HS-5 (cell line): ENCODE measurements around the gene ANKZF1.
"Not testable (repeated sequence)": the region's sequence is repeated elsewhere in the genome, so short reads cannot be mapped to it uniquely, and the experiment has no call there.

ENCODE experiments used
- DNase-seq: peaks from one replicate; pipeline ENCODE4 v3.0.0-alpha.2; 2012; ENCODE audit warnings: low read depth

The ANKZF1 gene

GRCh38 chr2:219254590-219255201, 25.1 kb downstream of the ANKZF1 start:
- no peak for DNase-seq

- DNase-seq, result not testable (repeated sequence)
Measured at GRCh38 chr2:219258942-219259341, 29.3 kb downstream of the ANKZF1 start.

DNA sequence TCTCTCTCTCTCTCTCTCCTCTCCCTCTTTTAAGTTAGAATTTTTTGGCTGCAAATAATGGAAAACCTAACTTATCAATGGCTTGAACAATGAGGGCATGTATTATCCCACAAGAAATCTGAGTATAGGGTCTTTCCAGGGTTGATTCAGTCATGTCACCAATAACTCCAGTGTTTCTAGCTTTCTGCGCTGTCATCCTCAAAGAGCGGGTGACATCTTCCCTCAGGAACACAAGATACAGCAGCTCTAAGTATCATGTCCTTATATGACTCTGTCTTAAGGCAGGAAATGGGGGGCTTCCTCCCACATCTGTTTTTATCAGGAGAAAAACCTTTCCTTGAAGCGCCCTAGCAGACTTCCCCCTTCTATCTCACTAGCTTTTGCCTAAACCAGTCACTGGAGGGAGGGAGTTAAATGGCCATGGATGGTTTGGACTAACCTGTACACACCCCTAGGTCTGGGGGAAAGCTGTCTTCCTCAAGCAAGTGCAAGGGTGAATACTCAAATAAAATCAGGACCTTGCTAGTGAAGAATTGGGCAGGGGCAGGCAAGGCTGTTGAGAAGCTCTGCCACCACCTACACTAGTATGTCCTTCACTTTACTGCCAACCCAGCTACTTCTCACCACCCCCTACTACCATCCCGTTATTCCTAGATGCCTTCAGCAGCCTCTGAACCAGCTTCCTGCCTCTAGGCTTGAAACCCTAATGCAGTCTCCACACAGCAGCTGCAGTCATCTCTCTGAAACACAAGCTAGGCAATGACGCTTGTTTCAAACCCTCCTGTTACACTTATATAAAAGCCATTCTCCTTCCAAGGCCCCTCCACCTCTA, 31.6 kb downstream of the ANKZF1 start:
- DNase-seq, result no peak

DNA sequence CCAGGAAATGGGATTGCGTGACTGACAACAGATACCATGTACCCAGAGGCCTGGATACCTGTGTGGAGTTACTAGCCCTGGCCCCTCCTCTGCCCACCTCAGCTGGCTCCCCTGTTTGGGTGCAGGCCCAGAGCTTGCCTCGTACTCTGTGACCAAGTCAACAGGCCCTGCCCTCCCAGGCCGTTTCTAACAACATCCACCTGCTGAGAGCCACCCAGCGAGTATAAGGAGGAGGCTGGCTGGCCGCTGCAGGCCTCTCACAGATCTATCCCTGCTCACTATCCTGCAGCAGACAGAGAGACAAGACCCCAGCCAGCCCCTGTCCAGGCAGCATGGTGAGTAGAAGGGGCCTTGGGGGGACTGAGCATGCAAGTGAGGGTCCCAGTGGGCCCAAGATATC, 36.6 kb downstream of the ANKZF1 start:
- DNase-seq, result no peak

GRCh38 chr2:219266886-219267285, 37.3 kb downstream of the ANKZF1 start:
- DNase-seq, result no peak

- DNase-seq, result no peak
Measured at GRCh38 chr2:219268294-219268693, 38.7 kb downstream of the ANKZF1 start.

GRCh38 chr2:219269362-219270054, 39.9 kb downstream of the ANKZF1 start:
- no peak for DNase-seq

GRCh38 chr2:219270055-219270372, 40.4 kb downstream of the ANKZF1 start:
- DNase-seq, result no peak

DNA sequence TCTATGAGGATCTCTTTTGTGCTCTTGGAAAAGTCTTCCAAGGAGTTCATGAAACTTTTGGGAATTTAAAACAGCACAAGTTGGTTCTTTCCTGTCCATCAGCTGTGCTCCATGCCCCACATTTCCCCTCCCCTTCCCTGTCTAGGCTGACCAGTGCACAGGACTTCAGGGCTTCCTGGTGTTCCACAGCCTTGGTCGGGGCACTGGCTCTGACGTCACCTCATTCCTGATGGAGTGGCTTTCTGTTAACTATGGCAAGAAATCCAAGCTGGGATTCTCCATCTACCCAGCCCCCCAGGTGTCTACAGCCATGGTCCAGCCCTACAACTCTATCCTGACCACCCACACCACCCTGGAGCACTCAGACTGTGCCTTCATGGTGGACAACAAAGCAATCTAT, 41.4 kb downstream of the ANKZF1 start:
- DNase-seq, result no peak

- DNase-seq, result no peak
Measured at GRCh38 chr2:219272356-219272755, 42.8 kb downstream of the ANKZF1 start.

DNA sequence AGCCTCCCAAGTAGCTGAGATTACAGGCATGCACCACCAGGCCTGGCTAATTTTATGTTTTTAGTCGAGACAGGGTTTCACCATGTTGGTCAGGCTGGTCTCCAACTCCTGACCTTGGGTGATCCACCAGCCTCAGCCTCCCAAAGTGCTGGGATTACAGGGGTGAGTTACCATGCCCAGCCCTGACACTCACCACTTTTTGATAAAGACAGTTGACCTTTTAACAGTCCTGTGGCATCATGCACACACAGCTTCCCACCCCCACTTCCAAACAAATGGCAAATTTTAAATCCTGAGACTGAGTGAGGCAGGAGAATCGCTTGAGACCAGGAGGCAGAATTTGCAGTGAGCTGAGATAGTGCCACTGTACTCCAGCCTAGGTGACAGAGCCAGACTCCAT, 43.4 kb downstream of the ANKZF1 start:
- DNase-seq, result no peak

- DNase-seq, result no peak
Measured at GRCh38 chr2:219273937-219274336, 44.3 kb downstream of the ANKZF1 start.

GRCh38 chr2:219274361-219274921, 44.8 kb downstream of the ANKZF1 start:
- peak; percentile 75 for DNase-seq

GRCh38 chr2:219277703-219278654, 48.4 kb downstream of the ANKZF1 start:
- no peak for DNase-seq

GRCh38 chr2:219278655-219279150, 49.1 kb downstream of the ANKZF1 start:
- no peak for DNase-seq

- peak; percentile 96 for DNase-seq
Measured at GRCh38 chr2:219279151-219279915, 49.7 kb downstream of the ANKZF1 start, which contains the start of gene DNAJB2. DNAJB2 (plus strand) TSS chr2:219279366; CDS start chr2:219279834, 468 bp downstream.

GRCh38 chr2:219279916-219280516, 50.4 kb downstream of the ANKZF1 start:
- DNase-seq, result no peak

GRCh38 chr2:219280651-219281050, 51.0 kb downstream of the ANKZF1 start:
- no peak for DNase-seq

GRCh38 chr2:219281588-219281987, 52.0 kb downstream of the ANKZF1 start:
- no peak for DNase-seq

DNA sequence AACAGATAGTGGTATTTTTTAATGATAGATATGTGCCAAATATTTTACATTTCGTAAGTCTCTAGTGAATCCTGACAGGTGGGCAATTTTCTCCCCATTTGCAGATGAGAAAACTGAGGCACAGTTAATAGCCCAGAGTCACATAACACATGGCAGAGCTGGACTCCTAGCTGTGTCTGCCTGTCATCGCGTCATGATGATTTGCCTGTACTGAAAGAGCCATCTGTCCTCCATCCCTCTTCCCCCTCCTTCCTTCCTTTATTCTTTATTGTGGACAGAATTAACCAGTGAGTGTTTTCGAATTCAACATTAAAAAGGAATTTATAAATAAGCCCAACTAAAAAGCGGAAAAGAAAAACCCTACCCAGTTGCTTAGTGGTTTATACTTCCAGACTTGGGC, 52.8 kb downstream of the ANKZF1 start:
- no peak for DNase-seq
